ENCODE data around the gene CUBN.

The CUBN gene

GRCh38 chr10:16789261-16789660 lies 340.4 kb downstream of the CUBN start:
- DNase-seq (ENCODE audit: low read depth, low spot score): no peak

- DNase-seq (ENCODE audit: low read depth, low spot score): no peak
These were observed 340.8 kb downstream of the CUBN start for GRCh38 chr10:16788778-16789177.

- DNase-seq (ENCODE audit: low read depth, low spot score): no peak
These were observed 341.5 kb downstream of the CUBN start for GRCh38 chr10:16788125-16788524.

- DNase-seq (ENCODE audit: low read depth, low spot score): peak; percentile 58
These were observed 342.2 kb downstream of the CUBN start for GRCh38 chr10:16787361-16787791.

GRCh38 chr10:16780338-16780880 lies 349.2 kb downstream of the CUBN start:
- no peak for DNase-seq (ENCODE audit: low read depth, low spot score)

GRCh38 chr10:16779384-16779915 lies 350.2 kb downstream of the CUBN start:
- DNase-seq (ENCODE audit: low read depth, low spot score): peak; percentile 43

- no peak for DNase-seq (ENCODE audit: low read depth, low spot score)
These were observed 351.9 kb downstream of the CUBN start for GRCh38 chr10:16777473-16778370.

- DNase-seq (ENCODE audit: low read depth, low spot score): no peak
These were observed 352.7 kb downstream of the CUBN start for GRCh38 chr10:16776896-16777295.

Data from activated CD4-positive, CD25-positive, alpha-beta regulatory T cell treated with anti-CD3 and anti-CD28 coated beads, Interleukin-2, amount 50 U/mL, for 16 hours (primary cell).